SK-N-SH (cell line): ENCODE measurements around the gene PELI3.

Experiments used
- ELF1 ChIP-seq: IDR thresholded peaks from 2 replicates; pipeline ENCODE4 v1.4.0; 2012
- EP300 ChIP-seq, 2 experiments: IDR thresholded peaks; 2 replicates each; pipeline versions ENCODE4 v1.4.0 to v1.6.1; 2012; ENCODE audit warnings: borderline replicate concordance in 1 of 2, low read depth in 1 of 2, low read length in 1 of 2
- EZH2phosphoT487 ChIP-seq: fragments of 200-600 bp; sonication (generic); IDR thresholded peaks from 2 replicates; pipeline ENCODE4 v1.6.1; 2017; ENCODE audit warnings: low read depth, mixed run types, mild to moderate bottlenecking, antibody characterized with exemption, moderate library complexity, borderline replicate concordance
- FOXM1 ChIP-seq: IDR thresholded peaks from 2 replicates; pipeline ENCODE4 v1.4.0; 2012; ENCODE audit warnings: low read depth, mild to moderate bottlenecking
- GABPA ChIP-seq: IDR thresholded peaks from 2 replicates; pipeline ENCODE4 v1.4.0; 2012; ENCODE audit warnings: low read depth, mild to moderate bottlenecking
- POLR2AphosphoS5 ChIP-seq: IDR thresholded peaks from 2 replicates; pipeline ENCODE4 v1.6.1; 2012; ENCODE audit warnings: low read depth, low read length
- RAD21 ChIP-seq: IDR thresholded peaks from 2 replicates; pipeline ENCODE4 v1.6.1; 2012; ENCODE audit warnings: mild to moderate bottlenecking, low read length
- SIN3A ChIP-seq: IDR thresholded peaks from 2 replicates; pipeline ENCODE4 v1.6.1; 2012; ENCODE audit warnings: low read depth, mild to moderate bottlenecking, low read length, moderate library complexity, borderline replicate concordance
- YY1 ChIP-seq: IDR thresholded peaks from 2 replicates; pipeline ENCODE4 v1.4.0; 2012; ENCODE audit warnings: low read depth, mild to moderate bottlenecking
- TF ChIP-seq, protein P1 (sequence below): fragments of 200-600 bp; sonication (generic); IDR thresholded peaks from 2 replicates; pipeline ENCODE4 v1.6.1; 2017; ENCODE audit warnings: antibody characterized with exemption, mild to moderate bottlenecking, moderate library complexity
- TF ChIP-seq, protein P2 (sequence below): IDR thresholded peaks from 2 replicates; pipeline ENCODE4 v1.4.0; 2012; ENCODE audit warnings: low read depth
- TF ChIP-seq, protein P3 (sequence below): IDR thresholded peaks from 2 replicates; pipeline ENCODE4; 2012

DNA sequence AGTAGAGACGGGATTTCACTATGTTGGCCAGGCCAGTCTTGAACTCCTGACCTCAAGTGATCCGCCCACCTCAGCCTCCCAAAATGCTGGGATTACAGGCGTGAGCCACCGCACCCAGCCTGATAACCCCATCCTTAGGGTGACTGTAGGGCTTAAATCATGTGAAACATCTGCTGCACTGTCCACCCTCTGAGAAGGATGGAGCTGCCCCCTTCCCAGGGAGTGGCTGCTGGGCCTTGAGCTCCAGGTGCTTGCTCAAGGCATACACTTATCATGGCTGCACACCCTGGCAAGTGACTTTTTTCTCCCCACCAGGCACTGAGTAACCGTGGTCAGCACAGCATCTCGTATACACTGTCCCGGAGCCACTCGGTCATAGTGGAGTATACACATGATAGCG, 5.3 kb downstream of the PELI3 start:
- no peak for TF ChIP-seq POLR2AphosphoS5
- TF ChIP-seq EZH2phosphoT487: no peak
- TF ChIP-seq, protein P1, sequence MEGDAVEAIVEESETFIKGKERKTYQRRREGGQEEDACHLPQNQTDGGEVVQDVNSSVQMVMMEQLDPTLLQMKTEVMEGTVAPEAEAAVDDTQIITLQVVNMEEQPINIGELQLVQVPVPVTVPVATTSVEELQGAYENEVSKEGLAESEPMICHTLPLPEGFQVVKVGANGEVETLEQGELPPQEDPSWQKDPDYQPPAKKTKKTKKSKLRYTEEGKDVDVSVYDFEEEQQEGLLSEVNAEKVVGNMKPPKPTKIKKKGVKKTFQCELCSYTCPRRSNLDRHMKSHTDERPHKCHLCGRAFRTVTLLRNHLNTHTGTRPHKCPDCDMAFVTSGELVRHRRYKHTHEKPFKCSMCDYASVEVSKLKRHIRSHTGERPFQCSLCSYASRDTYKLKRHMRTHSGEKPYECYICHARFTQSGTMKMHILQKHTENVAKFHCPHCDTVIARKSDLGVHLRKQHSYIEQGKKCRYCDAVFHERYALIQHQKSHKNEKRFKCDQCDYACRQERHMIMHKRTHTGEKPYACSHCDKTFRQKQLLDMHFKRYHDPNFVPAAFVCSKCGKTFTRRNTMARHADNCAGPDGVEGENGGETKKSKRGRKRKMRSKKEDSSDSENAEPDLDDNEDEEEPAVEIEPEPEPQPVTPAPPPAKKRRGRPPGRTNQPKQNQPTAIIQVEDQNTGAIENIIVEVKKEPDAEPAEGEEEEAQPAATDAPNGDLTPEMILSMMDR: no peak
- no peak for TF ChIP-seq ELF1
- no peak for TF ChIP-seq GABPA
- TF ChIP-seq FOXM1: no peak
- TF ChIP-seq, protein P2, sequence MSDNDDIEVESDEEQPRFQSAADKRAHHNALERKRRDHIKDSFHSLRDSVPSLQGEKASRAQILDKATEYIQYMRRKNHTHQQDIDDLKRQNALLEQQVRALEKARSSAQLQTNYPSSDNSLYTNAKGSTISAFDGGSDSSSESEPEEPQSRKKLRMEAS: no peak
- no peak for TF ChIP-seq SIN3A
- no peak for TF ChIP-seq EP300 (IDR thresholded peaks at IDR 0.05; ENCODE audit: borderline replicate concordance in 1 of 2, low read depth in 1 of 2, low read length in 1 of 2)
- no peak for TF ChIP-seq RAD21
- TF ChIP-seq, protein P3, sequence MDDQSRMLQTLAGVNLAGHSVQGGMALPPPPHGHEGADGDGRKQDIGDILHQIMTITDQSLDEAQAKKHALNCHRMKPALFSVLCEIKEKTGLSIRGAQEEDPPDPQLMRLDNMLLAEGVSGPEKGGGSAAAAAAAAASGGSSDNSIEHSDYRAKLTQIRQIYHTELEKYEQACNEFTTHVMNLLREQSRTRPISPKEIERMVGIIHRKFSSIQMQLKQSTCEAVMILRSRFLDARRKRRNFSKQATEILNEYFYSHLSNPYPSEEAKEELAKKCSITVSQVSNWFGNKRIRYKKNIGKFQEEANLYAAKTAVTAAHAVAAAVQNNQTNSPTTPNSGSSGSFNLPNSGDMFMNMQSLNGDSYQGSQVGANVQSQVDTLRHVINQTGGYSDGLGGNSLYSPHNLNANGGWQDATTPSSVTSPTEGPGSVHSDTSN: no peak
- TF ChIP-seq YY1: no peak
